Lower leg skin (tissue), 4 donors: ENCODE data around the gene FAM81B. TPM values are rescaled to one million over a fixed set of nuclear protein-coding genes. Genes with fewer than 3 reads are reported as not detected.

Experiments
- DNase-seq, 2 donors: peaks; one replicate each; pipeline ENCODE4 v3.0.0-alpha.2; 2019; ENCODE audit warnings: low spot score in 2 of 2
- H3K4me3 ChIP-seq: fragments of 200-600 bp; sonication (generic); 2 replicates; pipeline ENCODE4 v1.5.1; 2017; ENCODE audit warnings: mild to moderate bottlenecking, low read depth; ENCODE audit not compliant: poor library complexity, severe bottlenecking
- CTCF ChIP-seq, 3 donors: fragments of 450-650 bp; IDR thresholded peaks; one replicate each; pipeline ENCODE4 v1.5.1; 2016; ENCODE audit warnings: antibody characterized with exemption in 3 of 3, mild to moderate bottlenecking in 3 of 3, moderate library complexity in 2 of 3
- POLR2A ChIP-seq, 2 donors: fragments of 450-650 bp; IDR thresholded peaks; one replicate each; pipeline ENCODE4 v1.6.1; 2016 to 2017; ENCODE audit warnings: antibody characterized with exemption in 2 of 2, mild to moderate bottlenecking in 1 of 2, moderate library complexity in 1 of 2
- WGBS, 2 donors: methylation state at CpG; one replicate each; pipeline ENCODE4 v1.1.5; 2018; 5-methylcytosine and 5-hydroxymethylcytosine counted together
- intact Hi-C: fragments of 100-400 bp; cut with DNase I; formaldehyde crosslinking; loops from one replicate; pipeline ENCODE4 v1.15.0; 2023; ENCODE audit warnings: low total_unique reads
- total RNA-seq, 4 donors: library from RNA; depleted of rRNA; stranded (reverse); fragments of >200 nt; gene quantifications; one replicate each; pipeline ENCODE4 v1.1.0, GENCODE V29; 2016

Gene FAM81B
- total RNA-seq, 4 donors from 2014 or later: not detected

- intact Hi-C loops: no loop called here
- H3K4me3 ChIP-seq: no peak overlapping the region
- DNase-seq: no peak
- TF ChIP-seq CTCF (IDR thresholded peaks at IDR 0.05) (no peak), POLR2A (IDR thresholded peaks at IDR 0.05) (no peak)
- 91 to 92% methylated on average over 1 of the region's 1 CpG for WGBS, 2 donors
Measured at GRCh38 chr5:95424526-95424925, 33.4 kb downstream of the FAM81B start.

DNA sequence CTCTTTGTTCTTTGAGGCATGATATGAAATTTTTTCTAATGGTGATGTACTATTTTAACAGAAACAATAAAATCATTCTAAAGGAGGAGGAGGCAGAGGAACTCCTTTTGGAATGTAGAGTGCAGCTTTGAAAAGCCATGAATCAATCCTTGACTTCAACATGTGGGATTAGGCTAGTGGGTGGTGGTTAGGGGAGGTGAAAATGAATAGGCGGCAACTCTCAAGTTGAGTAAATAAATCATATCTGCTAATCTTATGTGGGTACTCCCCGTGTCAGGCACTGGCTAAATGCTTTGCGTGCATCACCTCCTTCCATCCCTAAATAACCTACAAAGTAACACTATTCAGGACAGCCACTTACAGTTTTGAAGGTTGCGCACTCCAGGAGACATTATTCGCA lies 35.1 kb downstream of the FAM81B start:
- intact Hi-C loops: no loop called here
- no peak for TF ChIP-seq CTCF (IDR thresholded peaks at IDR 0.05)
- no peak for TF ChIP-seq POLR2A (IDR thresholded peaks at IDR 0.05)
- no peak overlapping the region for H3K4me3 ChIP-seq
- no peak for DNase-seq
- 67 to 84% methylated on average over 5 of the region's 5 CpGs for WGBS, 2 donors

DNA sequence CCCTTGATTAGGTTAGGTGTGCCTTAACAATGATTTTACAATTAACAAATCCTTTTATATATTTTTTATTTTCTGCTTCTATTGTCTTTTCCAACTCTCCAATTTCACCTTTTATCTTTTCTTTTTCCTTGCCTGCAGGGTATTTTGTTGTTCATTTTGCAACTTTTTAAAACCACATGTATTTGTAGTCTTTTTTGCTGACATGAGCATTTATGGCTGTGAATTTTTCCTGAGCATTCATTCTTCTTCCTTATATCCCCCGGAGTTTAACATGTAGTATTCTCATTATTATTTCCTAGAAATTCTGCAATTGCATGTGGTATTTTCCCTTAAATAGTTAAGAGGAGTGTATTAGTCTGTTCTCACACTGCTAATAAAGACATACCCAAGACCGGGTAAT lies 41.6 kb downstream of the FAM81B start:
- 94 to 96% methylated on average over 2 of the region's 2 CpGs for WGBS, 2 donors
- no peak for TF ChIP-seq CTCF (IDR thresholded peaks at IDR 0.05)
- no peak for TF ChIP-seq POLR2A (IDR thresholded peaks at IDR 0.05)
- intact Hi-C loops: no loop called here
- no peak overlapping the region for H3K4me3 ChIP-seq
- no peak for DNase-seq

- 29 to 33% methylated on average over 6 of the region's 6 CpGs for WGBS, 2 donors
Measured at GRCh38 chr5:95439801-95440493, 48.8 kb downstream of the FAM81B start.

GRCh38 chr5:95440825-95441224 lies 49.7 kb downstream of the FAM81B start:
- no peak overlapping the region for H3K4me3 ChIP-seq
- TF ChIP-seq CTCF (IDR thresholded peaks at IDR 0.05) (no peak), POLR2A (IDR thresholded peaks at IDR 0.05) (no peak)
- 36 to 38% methylated on average over 10 of the region's 10 CpGs for WGBS, 2 donors
- DNase-seq: no peak
- intact Hi-C loops: no loop called here

More at GRCh38 chr5:95439801-95440493, 48.8 kb downstream of the FAM81B start:
- no peak overlapping the region for H3K4me3 ChIP-seq
- intact Hi-C loops: no loop called here
- no peak for DNase-seq
- TF ChIP-seq CTCF (IDR thresholded peaks at IDR 0.05): no peak
- no peak for TF ChIP-seq POLR2A (IDR thresholded peaks at IDR 0.05)

DNA sequence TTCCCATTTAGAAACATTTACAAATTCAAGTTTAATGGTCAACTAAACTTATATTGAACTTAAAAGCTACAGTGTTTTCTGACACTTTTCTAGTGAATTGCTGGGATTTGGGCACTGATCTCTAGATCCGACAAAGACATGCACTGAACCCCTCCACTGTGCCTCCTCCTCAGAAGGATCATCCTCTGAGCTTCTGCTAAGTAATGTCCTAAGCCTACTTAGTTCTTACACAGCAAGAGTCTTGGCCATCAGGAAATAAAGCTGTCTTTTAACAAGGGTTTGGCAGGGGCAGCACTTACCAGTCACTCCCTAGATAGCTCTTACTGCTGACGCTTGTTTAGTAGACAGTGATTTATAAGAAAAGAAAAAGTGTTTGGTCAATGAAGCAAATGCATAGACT lies 50.5 kb downstream of the FAM81B start:
- WGBS, 2 donors: 73 to 76% methylated on average over 2 of the region's 2 CpGs
- H3K4me3 ChIP-seq: no peak overlapping the region
- TF ChIP-seq CTCF (IDR thresholded peaks at IDR 0.05) (no peak), POLR2A (IDR thresholded peaks at IDR 0.05) (no peak)
- no peak for DNase-seq
- intact Hi-C loops: no loop called here
